HL-60/S4 (cell line): Measurements from ENCODE around the gene HOXB1.

Experiments
- in situ Hi-C: fragments of 300-500 bp; cut with MboI; formaldehyde crosslinking; loops from 2 replicates; pipeline ENCODE4 v1.14.3; 2022; ENCODE audit warnings: low sequenced_read_pairs

The HOXB1 gene

DNA sequence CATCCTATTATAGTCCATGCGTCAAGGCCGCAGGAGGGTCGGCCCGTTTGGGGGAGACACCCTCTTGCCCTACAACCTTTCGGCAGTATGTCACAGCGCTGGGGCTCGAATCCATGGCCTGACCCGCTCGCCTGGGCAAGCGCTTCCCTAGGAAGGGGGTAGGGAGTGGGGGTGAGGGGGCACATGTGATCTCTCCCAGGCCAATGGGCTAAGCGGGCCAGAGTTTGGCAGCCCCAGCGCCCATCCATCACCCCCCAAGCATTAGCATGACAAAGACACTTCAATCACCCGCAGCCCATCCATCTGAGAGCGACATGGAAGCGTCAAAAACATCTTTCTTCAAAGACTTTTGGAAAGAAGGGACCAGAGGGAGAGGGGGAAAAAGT lies at the start of gene HOXB1:
HOXB1 (minus strand) TSS at position 125 of the 386 bp plus-strand sequence; CDS start at position 18, 107 bp downstream.
- in situ Hi-C loops: no loop called here

DNA sequence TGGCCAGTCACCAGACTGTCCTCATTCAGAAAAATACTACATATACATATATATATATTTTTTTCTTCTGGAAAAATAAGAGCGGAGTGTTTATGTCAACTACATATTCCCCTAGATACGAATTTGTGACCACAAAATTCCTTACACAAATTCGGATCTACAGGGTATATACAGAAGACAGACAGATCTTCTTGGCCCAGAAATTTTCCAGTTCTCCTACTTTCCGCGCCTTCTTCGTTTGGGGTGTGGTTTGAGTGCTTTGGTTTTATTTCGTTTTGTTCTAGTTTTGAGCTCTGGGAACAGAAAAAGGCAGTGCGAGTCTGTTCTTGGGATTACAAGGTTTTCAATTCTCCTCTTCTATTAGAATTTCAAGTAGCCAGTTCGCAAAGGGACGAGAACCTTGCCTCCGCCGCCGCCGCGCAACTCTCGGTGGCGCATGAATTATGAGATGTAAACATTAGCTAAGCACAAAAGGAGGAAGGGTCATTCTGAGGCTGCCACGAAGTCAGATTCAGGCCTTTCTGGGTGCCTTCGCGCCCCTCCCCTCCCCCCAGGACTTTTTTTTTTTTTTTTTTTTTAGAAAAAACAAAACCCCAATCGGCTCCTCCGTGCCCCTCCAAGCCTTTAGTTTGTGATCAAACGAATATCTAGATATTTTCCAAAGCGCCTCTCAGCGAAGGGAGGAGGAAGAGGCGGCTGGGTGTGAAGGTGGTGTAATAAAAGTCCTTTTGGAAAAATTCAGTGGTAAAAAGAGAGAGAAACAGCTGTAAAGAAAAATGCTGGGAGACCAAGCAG lies 49.1 kb upstream of the HOXB1 start:
- in situ Hi-C loops: no loop called here

DNA sequence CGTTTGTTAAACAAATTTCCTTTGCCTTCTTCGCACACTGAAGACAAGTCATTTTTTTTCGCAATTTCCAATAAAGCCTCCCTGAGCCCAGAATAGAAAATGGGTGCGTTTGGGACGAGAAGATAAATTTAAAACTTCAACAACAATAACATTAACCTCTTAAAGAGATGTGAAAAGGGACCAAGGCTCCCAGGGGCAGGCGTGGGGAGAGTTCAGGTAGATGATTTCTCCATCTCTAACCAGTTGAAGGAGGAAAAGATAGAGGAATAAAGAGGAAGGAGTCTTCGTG lies 48.6 kb upstream of the HOXB1 start:
- in situ Hi-C loops: no loop called here

DNA sequence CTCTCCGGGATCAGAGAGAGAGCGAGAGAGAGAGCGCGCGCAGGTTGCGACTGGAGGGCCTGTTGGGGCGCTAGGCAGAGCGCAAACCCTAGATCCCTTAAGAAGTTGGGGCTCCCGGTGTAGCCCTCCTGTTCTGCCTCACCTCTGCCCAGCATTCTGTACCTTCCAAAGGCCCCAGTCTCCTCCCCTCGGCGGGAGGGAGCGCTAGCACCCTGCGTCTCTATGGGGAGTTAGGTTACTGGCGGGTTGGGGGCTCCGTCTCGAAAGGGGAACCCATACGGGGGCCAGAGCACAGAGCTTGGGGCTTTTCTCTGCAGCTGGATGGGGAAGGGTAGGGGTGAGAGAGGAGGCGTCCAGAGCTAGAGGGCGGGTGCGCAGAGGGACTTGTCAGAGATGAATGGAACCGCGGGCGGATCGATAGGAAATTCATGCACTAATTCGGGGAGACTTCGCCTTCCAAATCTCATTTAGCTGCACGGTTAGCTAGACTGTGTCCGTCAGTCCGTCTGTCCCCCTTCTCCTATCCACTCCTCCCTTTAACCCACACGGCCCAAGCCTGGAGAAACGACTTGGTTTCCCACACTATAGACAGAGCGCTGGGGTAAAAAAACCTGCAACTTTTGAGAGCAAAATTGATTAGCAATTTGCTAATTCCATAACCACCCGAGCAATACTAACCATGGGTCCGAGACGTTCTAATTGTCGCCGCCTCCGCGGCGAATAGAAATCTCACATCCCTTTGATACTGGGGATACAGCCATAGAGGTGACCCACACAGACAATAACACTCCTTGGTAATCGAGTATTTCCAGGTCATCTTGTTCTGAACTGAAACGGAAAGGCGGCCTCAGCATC lies 48.0 kb upstream of the HOXB1 start:
- in situ Hi-C loops: no loop called here

DNA sequence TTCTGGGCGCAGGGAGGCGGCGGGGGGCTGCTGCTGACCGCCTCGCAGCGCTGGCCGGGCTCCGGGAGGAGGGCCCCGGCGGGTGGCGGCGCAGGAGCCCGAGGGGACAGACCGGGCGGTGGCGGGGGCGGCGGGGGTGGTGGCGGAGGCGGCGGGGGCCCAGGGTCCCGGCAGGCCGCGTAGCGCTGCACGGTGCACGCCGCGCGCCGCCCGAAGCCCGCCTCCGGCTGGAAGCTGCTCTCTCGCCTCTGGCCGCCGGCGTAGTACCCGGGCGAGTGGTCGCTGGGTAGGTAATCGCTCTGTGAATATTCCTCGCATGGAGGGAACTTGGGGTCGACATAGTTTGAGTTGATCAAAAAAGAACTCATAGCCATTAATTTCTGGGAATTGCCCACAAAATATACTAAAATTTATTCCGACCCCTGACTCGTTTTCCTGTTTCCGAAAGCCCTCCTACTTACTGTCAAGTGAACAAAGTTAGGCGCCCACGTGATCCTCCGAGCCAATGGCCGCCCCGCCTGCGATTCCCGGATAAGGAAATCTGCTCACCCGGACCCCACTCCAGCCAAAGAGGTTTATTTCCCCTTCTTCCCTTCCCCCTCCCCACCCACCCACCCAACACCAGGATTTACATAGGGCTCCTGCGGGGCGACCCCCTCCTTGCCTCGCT lies 47.3 kb upstream of the HOXB1 start, which contains the start of gene HOXB4:
HOXB4 (minus strand) TSS at position 405 of the 670 bp plus-strand sequence; CDS start at position 374, 31 bp downstream.
- in situ Hi-C loops: no loop called here

DNA sequence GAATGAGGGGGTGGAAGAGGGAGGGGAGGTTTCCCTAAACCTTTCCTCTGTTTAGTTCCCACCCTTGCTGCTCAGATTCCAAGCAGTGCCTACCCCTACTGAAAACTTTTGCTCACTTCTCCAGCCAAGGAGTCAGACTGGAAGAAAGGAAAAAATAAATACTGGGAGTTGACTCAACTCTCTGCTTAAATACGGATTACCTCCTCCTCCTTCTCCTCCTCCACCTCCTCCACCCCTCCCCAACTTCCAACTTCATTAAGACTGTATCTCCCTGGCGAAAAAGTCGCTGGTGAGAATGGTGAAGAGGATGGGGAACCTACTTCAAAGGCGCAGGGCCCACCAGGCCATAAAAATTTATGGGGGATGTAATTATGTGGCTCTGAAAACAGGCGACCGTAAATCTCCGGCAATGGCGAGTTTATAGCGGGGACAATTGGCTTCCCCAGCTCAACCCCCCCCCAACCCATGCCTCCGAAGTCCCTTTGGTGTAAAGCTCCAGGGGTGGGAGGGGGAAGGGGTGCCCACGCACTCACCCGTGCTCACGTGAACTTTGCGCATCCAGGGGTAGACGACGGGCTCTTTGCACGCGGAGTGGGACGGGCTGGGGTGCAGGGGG lies 46.6 kb upstream of the HOXB1 start:
- in situ Hi-C loops: no loop called here

DNA sequence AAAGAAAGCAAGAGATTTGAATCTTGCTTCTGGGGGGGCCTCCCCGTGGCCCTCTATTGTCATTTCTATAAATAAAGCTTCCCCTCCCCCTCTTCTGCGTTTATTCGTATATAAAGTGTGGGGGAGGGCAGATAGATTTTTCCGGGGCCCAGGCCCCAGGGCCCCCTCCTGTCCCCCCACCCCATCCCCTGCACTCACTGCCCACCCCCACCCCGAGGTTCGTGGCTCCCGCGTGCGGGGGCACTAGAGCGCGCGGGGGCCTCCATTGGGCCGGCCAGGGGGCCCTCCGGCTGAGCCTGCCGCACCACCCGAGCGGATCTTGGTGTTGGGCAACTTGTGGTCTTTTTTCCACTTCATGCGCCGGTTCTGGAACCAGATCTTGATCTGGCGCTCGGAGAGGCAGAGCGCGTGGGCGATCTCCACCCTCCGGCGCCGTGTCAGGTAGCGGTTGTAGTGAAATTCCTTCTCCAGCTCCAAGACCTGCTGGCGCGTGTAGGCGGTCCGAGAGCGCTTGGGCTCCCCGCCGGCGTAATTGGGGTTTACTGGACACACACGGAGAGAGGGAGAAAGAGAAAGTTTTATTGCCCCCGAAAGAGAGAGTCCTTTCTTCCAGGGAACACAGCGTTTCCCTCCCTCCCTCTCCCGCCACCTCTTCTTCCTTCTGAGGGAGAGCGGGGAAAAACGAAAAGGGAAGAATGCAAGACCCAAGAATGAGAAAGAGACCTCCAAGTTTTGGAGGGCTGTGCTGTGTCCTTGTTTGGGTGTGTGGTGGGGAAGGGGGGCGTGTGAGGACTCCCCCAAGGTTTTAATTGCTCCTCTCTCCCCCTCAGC lies 45.9 kb upstream of the HOXB1 start:
- in situ Hi-C loops: no loop called here

DNA sequence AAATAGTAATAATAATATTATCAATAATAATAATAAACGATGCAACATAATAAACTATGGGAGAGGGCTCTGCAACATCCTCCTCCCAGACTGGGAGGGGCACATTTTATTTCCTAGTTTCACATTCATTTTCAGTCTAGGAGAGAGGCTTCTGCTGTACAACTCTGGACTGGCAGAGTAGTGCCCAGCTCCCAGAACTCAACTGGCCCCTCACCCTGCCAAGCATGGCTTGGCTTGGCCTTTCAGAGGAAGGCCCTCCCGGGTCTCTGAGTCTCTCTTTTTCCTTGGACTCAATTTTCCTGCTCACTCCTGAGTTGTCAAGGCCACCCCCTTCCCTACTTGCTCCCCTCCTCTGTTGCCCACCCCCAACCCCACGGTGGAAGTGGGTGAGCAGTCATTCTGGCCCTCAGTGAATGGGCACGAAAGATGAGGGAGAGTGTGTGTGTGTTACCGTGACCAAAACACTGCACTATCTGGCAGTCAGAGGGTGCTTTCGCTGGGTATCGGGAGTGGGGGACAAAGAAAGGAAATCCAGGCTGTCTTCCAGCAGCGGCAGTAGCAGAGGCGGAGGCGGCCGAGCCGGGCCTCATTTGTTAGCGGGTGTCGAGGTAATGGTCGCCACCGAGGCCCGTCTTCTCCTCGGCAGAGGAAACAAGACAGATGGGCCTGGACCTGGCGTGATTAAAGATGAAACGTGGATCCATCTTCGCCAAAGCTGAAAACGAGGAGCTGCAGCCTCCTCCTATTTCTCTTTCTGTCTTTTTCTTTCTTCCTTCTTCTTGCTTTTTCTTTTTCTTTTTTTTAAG lies 45.1 kb upstream of the HOXB1 start:
- in situ Hi-C loops: no loop called here

DNA sequence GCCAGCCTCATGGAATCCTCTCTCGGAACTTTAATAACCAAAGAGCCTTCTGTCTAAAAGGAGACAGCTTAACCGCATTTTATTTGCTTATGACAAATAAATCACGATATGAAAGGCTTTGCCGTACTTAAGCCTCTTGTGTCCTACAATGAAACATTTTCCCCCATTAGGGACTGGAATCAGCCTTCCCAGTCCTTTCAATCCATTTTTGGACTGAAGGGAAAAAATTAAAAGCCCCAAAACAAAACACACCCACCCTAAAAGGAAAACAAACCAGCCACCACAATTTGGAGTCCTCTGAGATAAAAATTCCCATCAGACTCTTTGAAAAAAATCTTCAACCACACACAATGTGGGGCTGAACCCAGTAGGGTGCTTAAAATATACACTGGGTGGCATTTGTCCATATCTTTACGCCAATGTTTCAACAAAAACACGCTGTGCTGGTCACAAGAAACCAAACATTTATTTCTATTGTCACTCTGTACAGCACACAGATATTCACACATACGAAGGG lies 44.3 kb upstream of the HOXB1 start:
- in situ Hi-C loops: no loop called here

DNA sequence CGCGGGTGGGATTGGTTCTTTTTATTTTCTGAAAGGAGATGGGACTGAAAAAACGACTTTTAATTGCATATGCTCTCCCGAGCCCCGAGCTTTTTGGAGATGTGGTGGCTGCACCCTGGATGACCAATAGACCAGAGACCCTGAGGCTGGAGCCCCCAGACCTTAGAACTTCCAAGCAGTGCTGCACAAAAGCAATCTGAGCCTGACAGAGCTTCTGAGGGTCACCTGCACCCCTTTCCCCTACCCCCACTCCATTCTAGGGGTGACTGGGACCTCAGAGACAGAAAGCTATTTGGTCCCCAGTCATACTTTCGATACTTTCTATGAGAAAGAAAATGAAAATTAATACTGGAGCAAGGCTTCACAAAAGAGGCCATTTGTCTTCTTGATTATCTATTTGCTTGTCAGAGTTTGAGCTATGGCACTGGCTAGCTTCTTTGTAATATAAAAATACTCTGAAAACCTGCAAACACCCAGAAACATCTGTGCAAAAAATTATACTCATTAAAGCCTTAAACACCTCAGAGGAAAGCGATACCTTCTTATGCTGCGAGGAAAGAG lies 43.8 kb upstream of the HOXB1 start:
- in situ Hi-C loops: no loop called here

DNA sequence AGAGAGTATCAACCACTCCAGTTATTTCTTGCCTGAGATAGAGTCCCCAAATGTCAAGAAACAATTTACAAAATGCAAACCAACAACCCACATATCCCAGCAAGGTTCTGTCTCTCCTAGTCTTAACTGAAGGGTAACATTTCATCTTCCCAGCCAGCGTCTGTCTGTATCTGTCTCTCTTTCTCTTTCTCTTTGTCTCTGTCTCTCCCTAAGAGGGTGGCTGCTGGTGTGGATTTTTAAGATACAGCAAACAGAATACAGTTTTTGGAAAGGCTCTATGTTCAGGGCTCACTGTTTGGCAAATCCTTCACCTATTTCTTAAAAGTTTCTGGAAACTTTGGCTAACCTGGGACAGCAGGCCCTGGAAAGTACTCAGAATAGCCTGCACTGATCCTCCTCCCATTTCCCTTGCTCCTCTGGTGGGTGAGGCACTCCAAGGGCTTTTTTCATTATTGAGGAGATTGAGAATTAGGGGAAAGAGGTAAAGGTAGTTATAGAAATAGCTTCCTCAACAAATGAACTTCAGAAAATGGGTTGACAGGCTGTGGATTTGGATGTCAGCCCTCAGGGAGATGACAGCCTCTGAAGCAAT lies 41.1 kb upstream of the HOXB1 start:
- in situ Hi-C loops: no loop called here

DNA sequence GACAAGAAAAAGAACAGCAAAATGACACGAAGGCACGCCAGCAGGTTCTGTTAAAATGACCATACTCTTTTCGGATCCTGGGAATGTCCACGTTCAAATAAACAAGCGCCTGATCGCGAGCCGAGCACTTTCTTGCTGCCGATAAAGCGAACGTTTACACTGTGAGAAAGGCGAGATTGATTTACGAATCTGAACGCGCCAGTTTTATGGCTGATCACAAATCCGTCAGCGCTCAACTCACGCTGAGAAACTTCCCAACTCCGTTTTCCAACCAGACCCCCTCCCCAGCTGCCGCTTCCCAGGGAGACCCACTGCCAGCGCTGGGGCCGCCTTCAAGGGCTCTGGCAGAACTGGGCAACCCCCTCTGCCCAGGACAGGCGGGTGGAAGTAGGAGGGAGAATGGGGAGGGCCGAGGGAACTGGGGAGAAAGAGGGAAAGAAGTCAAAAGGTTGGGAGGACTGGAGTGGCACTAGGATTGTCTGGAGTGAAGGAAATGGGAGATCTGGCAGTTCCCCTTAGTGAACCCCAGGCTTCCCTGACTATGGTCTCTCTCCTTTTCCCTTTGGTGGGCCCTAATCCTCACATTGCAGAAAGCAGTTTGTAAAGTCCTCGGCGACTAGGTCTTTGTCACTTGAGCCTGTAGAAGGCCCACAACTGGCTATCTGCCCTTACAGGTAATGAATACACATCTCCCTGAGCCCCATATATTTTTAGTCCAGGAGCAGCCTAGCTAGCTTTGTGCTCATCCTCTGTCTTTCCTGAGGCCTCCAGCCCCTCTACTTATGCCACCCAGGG lies 40.4 kb upstream of the HOXB1 start:
- in situ Hi-C loops: no loop called here

DNA sequence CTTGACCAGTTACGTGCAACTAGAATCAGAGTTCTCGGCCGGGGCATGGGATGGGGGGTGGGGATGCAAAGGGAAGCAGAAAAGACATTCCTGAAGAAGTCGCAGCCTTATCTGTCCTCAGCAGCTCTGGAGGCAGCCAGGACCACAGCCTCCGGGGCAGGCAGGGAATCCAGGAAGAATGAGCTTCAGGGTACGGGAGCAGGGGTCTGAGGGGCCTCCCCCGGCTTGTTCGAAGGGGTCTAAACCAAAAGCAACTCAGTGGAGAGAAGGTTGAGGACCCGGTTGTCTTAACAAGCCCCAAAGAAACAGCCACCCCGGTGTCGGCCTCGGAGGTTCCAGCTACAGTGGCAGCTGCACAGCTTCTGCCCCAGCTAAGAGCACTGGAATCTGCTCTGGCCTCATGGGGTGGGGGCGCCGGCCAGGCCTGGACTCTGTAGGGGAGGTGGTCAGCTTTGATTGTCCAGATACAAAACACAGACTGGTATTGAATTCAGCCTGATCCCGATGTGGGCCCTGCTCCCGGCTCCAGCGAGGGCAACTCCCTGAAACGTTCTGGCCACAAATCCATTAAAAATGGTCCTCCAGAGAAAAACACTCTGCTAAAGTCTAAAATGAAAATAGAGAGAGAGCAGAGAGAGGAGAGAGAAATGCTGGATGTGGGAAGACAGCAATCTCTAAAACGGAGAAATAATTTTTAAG lies 39.7 kb upstream of the HOXB1 start:
- in situ Hi-C loops: no loop called here

DNA sequence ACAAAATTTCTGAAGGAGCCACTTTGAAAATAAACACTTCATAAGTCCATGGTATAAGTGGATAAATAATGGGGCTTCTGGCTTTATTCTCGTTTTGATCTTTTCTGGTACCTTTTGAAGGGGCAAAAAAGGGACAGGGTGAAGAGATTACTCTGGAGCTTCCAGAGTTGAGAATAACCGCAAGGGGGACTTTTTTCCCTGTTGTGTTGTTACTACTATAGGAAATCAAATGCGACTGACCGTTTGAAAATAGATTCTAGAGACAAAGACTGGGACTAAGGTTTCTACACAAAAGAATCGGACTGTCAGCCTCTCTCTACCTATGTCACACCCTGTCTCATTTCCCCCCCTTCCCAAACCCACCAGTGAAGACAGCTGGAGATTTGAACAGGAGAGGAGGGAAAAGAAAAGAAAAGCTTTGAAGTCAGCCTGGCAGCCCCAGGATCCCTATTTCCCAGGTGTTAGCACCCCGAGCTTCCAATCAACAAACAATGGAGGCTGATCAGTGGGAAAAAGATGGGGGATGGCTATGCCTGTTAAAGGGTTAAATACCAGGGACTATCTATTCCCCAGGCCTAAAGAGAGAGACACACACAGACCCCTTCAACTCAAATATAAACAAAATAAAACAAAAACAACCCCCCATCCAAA lies 39.0 kb upstream of the HOXB1 start:
- in situ Hi-C loops: no loop called here

DNA sequence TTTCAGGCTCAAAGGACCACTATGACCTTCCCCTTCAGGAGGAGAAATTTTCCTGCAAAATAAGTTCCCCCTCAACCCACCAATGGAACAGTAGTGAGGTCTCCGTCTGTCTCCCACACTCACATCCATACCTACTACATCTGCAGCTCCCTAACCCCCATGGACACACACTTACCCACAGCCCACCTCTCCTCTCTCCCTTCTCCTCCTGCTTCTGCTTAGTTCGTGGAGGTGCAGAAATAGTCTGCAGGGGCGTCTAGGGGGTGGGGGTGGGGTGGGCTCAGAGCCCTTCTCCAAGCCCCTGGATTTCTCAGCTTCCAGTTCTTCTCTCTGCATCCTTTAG lies 38.4 kb upstream of the HOXB1 start:
- in situ Hi-C loops: no loop called here

DNA sequence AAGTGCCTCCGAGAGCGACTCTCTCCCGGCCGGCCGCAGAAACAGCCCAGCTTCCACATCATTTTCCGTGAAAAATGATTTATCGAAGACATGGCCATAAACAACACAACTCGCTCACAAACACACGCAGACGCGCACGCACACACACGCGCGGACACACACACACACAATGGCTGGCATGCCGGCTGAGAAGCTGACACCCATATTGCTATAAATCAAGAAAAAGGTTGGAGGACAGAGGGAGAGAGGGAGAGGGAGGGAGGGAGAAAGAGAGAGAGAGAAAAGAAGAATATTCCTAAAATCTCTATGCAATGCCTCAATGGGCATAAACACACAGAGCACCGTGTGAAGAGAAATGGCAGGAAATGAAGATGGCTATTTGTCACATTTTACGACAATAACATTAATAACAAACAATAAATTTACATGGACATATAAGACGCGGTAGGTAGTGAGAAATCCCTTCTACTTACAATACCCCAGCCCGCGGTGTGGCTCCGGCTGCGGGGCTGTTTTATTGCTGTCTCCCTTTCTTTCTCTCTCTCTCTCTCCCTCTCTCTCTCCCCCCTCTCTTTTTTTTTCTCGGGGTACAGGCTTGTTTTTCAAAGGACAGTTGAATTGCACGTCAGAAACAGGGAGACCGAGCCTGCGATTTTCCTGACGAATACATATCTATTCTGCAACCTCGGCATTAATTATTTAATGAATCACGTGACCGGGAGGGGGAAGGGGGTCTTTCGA lies 37.9 kb upstream of the HOXB1 start:
- in situ Hi-C loops: no loop called here
